Measurements from ENCODE around the gene FARS2.

GRCh38 chr6:5416250-5416649, 154.9 kb downstream of the FARS2 start:
- TF ChIP-seq, protein P1, sequence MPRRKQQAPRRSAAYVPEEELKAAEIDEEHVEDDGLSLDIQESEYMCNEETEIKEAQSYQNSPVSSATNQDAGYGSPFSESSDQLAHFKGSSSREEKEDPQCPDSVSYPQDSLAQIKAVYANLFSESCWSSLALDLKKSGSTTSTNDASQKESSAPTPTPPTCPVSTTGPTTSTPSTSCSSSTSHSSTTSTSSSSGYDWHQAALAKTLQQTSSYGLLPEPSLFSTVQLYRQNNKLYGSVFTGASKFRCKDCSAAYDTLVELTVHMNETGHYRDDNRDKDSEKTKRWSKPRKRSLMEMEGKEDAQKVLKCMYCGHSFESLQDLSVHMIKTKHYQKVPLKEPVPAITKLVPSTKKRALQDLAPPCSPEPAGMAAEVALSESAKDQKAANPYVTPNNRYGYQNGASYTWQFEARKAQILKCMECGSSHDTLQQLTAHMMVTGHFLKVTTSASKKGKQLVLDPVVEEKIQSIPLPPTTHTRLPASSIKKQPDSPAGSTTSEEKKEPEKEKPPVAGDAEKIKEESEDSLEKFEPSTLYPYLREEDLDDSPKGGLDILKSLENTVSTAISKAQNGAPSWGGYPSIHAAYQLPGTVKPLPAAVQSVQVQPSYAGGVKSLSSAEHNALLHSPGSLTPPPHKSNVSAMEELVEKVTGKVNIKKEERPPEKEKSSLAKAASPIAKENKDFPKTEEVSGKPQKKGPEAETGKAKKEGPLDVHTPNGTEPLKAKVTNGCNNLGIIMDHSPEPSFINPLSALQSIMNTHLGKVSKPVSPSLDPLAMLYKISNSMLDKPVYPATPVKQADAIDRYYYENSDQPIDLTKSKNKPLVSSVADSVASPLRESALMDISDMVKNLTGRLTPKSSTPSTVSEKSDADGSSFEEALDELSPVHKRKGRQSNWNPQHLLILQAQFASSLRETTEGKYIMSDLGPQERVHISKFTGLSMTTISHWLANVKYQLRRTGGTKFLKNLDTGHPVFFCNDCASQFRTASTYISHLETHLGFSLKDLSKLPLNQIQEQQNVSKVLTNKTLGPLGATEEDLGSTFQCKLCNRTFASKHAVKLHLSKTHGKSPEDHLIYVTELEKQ (tag by site-specific recombination; IDR thresholded peaks at IDR 0.05; ENCODE audit: borderline replicate concordance), result no peak
- TF ChIP-seq CTCF (tag by site-specific recombination; IDR thresholded peaks at IDR 0.05) (no peak), ZNF768 (tag by site-specific recombination; IDR thresholded peaks at IDR 0.05) (no peak), ZNF777 (tag by site-specific recombination; IDR thresholded peaks at IDR 0.05; ENCODE audit: borderline replicate concordance) (no peak), ATF2 (tag by site-specific recombination; IDR thresholded peaks at IDR 0.05; ENCODE audit: low read depth) (no peak), YY1 (tag by site-specific recombination; IDR thresholded peaks at IDR 0.05) (no peak)
- TF ChIP-seq, protein P2, sequence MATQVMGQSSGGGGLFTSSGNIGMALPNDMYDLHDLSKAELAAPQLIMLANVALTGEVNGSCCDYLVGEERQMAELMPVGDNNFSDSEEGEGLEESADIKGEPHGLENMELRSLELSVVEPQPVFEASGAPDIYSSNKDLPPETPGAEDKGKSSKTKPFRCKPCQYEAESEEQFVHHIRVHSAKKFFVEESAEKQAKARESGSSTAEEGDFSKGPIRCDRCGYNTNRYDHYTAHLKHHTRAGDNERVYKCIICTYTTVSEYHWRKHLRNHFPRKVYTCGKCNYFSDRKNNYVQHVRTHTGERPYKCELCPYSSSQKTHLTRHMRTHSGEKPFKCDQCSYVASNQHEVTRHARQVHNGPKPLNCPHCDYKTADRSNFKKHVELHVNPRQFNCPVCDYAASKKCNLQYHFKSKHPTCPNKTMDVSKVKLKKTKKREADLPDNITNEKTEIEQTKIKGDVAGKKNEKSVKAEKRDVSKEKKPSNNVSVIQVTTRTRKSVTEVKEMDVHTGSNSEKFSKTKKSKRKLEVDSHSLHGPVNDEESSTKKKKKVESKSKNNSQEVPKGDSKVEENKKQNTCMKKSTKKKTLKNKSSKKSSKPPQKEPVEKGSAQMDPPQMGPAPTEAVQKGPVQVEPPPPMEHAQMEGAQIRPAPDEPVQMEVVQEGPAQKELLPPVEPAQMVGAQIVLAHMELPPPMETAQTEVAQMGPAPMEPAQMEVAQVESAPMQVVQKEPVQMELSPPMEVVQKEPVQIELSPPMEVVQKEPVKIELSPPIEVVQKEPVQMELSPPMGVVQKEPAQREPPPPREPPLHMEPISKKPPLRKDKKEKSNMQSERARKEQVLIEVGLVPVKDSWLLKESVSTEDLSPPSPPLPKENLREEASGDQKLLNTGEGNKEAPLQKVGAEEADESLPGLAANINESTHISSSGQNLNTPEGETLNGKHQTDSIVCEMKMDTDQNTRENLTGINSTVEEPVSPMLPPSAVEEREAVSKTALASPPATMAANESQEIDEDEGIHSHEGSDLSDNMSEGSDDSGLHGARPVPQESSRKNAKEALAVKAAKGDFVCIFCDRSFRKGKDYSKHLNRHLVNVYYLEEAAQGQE (tag by site-specific recombination; IDR thresholded peaks at IDR 0.05), result no peak
